ENCODE results near the gene ZNF630.
"Not testable (repeated sequence)": the region's sequence is repeated elsewhere in the genome, so short reads cannot be mapped to it uniquely, and the experiment has no call there.

The ZNF630 gene

DNA sequence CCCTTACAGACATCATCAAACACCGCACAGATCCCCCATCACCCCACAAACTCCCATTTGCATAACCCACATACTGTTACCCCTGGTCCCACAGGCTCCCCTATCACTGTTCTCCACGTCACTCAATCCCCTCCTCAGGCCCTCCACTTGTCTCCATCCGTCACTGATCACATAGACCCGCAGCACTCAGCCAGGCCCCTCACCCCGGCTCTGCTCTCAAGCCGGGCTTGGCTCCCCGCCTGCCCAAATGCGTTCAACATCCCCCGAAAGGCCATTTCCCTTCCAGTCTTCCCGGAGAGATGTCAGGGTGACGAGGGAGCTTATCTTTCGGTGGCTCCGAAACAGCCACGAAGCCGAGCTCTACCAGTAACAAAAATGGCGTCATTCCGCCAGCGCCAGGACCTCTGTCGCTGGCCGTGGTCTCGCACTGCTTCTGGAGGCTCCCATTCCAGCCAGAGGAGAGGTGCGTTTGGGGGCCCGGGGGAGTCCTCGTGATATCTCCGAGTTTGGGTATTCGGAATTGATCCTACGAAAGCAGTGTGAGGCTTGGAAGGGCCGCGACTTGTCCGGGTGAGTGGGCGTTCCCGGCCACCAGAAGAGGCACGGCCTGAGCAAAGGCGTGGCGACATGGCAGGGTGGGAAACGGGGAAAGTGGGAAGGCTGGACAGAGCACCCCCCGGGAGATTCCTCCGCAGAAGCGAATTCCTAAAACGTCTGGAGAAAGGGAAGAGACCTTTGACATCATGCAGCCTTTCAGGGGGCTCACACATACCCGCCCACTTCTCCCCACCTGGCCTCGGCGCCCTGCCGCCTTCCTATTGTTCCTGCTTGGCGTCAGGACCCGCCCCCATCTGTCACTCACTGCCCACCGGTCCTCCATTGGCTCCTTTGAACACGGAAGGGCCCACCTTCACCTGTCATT, at the start of gene ZNF630:
ZNF630 (minus strand) TSS at position 577 of the 922 bp plus-strand sequence. CDS start 4,754 bp downstream, outside the sequence.
- peak; percentile 46 for DNase-seq (ENCODE audit: low read depth)

DNA sequence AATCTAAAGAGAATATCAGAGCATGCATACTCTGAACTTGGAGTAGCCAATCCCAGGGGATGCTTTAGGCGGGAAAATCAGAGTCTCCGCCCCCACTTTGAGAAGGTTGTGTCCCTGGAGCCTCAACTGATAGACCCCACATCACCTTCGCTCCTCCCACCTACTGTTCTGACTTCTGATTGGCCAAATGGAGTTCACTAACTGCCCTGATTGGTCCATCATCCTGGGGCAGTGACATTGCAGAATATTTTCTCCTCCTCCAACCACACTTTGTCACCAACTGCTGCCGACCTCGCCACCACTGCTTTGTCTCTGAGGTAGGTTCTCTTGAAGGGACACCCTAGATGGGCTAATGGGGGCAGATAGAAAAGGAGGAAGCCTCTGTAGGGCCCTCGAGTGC, 36.3 kb upstream of the ZNF630 start:
- no peak for DNase-seq (ENCODE audit: low read depth)

DNA sequence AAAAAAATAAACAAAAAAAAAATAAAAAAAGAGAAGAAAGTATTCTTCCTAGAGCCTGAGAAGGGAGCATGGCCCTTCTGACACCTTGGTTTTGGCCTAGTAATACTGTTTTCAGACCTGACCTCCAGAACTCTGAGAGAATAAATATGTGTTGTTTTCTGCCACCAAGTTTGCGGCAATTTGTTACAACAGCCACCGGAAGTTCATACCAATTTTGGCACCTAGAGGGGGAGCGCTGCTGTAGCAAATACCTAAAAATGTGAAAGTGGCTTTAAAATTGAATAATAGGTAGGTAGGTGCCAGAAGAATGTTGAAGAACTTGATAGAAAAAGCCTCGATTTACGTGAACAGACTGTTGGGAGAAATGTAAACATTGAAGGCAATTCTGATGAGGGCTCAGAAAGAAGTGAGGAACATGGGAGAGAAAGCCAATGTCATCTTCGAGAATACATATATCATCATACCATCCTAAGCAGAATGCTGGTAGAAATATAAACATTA, 31.5 kb upstream of the ZNF630 start:
- no peak for DNase-seq (ENCODE audit: low read depth)

DNA sequence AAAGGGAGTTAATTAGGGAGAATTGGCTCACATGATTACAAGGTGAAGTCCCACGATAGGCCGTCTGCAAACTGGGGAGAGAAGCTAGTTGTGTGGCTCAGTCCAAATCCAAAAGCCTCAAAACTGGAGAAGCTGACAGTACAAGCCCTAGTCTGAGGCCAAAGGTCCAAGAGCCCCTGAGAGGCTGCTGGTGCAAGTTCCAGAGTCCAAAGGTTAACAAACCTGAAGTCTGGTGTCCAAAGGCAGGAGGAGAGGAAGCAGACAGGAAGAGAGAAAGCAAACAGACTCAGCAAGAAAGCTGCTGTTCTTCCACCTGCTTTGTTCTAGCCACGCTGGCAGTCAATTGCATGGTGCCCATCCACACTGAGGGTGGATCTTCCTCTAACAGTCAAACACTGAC, 30.0 kb upstream of the ZNF630 start:
- no peak for DNase-seq (ENCODE audit: low read depth)

DNA sequence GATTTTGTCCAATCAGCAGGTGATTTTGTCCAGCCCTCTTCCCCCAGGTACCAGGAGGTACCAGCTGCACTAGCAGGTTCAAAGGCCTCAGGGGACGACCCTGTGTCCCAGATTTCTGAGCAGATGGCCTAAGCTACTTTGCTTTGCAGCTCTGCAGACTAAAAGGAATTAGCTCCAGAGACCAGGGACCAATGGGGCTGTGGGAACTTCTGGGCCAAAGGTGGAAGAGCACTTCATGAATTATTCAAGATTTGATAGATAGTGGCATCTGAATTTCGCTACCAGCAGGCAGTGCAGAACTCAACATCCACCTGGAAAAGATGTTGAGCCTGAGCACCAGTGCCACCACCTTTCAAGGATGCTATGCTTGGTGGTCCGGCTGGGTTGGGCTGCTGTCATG, 21.1 kb upstream of the ZNF630 start:
- not testable (repeated sequence) for DNase-seq (ENCODE audit: low read depth)

DNA sequence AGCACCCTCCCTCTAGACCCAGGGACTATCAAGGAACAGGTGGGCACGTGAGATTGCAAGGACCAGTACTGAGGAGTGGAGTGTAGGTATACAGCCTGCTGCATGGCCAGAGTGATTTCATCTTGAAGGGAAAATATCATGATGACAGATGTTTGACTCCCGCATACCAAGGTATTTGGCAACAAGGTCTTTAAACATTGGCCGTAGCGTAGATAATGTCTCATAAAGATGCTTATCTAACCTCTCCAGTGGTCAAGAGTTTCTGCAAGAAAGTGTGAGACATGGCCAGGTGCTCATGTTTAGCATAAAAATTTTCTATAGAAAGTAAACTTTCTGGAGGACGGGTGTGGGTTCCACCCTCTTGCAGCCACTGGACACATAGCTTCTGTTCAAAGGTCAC, 18.7 kb upstream of the ZNF630 start:
- DNase-seq (ENCODE audit: low read depth): no peak

DNA sequence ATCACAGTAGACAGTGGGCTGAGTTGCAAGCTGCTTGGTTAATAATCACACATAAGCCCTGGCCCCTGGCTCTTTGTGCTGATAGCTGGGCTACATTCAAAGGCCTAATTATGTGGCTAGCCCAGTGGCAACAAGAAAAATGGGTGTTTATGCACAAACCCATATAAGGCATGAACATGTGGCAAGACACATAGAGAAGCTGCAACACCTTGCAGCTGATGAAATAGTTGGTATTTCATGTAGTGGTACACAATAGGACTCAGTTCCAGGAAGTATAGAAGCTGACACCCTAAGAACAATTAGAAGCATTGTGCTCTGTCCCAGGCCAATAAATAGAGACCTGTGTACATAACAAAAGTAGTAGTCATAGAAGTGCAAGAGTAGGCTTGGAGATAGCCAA, 14.6 kb upstream of the ZNF630 start:
- DNase-seq (ENCODE audit: low read depth): no peak

DNA sequence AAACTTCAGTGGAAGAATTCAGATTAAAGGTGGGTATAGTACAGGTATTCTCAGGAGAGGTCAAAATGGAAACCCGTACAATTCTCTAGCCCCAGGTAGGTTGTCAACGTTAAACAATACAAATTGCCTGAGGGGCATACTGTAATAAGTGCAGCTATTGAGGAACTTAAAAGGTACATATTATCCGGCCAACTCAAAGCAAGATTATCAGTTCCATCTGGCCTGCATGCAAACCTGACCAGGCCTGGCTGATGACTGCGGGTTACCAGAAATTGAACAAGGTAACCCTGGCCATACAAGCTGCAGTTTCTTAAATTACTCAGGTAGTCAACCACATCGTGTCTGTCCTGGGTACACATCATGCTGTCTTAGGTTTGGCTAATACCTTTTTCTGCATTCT, 12.3 kb upstream of the ZNF630 start:
- no peak for DNase-seq (ENCODE audit: low read depth)

DNA sequence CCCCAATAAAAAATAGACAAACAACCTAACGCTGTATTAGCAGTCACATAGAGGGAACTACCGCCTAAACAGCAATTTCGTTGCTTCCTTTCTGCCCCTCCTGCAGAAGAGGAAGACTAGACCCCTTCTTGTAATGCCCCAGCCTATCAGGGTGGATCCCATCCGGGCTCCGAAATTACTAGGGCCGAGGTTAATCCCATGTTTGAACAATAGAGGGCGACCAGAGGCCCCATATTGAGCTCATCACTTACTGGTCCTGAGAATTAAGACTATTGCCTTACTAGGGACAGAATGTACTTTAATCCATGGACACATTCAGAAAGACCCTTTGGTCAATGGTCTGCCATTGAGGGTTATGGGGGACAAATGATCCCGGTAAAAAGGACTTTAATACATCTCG, 11.8 kb upstream of the ZNF630 start:
- DNase-seq (ENCODE audit: low read depth): peak; percentile 29

DNA sequence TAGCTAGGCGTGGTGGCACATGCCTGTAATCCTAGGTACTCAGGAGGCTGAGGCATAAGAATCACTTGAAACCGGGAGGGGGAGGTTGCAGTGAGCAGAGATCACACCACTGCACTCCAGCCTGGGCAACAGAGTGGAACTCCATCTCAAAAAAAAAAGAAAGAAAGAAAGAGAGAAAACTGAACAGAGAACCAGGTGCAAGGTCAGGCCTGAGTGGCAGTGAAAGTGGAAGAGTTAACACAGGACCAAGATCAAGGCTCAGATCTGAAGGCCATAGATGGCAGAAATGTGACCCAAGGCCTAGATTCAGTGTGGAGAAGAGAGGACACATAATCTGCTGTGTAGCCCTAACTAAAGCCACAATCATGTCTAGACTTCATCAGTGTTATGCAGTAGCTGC, 4.9 kb upstream of the ZNF630 start:
- DNase-seq (ENCODE audit: low read depth): no peak

DNA sequence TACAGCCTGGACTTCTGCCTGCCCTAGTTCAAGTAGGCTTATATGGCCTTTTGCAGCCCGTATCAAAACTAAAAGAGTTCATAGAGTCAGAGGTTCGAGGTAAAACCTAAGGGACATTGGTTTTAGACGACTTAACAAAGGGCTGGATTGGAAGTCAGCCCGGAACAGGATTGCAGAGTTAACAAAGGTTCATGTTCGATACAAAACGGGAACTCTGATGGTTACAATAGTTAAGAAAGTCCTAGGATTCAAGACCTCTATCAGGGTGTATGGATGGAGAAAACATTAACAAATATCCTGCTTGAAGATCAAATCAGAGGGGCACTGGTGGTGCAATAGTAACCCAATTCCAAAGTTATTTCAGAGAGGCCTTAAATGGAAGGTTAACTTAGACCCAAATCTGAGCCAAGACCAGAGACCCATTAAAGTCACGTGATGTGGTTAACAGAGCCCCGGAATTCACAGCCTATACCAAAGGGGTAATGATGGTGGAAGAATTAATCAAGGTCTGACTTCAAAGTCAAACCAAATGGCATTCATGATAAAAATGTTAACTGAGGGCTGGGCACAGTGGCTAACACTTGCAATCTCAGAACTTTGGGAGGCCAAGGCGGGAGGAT, 656 bp upstream of the ZNF630 start:
- no peak for DNase-seq (ENCODE audit: low read depth)

DNA sequence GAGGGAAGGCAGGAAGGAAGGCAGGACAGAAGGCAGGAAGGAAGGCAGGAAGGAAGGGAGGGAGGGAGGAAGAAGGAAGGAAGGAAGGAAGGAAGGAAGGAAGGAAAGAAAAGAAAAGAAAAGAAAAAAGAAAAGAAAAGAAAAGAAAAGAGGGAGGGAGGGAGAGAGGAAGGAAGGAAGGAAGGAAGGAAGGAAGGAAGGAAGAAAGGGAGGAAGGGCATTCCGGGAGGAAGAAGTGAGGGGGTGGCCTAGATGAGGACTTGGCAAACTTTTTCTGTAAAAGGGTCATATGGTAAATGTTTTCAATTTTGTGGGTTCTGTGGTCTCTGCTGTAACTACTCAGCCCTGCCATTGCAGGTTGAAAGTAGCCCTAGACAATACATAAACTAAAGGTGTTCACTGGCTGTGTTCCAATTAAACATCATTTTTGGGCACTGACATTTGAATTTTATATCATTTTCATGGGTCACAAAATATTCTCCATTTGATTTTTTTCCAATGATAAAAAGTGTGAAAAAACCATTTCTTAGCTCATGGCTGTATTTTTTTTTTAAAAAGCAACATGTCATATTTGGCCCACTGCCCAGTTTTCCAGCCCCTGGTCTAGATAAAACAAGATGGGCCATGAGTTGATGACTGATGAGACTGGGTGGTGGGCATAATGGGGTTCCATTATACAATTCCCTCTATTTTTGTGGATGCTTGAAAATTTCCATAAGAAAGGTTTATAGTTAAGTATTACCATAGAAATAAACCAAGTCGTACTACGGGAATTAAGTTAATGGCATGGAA, 3.1 kb downstream of the ZNF630 start:
- DNase-seq (ENCODE audit: low read depth): no peak

DNA sequence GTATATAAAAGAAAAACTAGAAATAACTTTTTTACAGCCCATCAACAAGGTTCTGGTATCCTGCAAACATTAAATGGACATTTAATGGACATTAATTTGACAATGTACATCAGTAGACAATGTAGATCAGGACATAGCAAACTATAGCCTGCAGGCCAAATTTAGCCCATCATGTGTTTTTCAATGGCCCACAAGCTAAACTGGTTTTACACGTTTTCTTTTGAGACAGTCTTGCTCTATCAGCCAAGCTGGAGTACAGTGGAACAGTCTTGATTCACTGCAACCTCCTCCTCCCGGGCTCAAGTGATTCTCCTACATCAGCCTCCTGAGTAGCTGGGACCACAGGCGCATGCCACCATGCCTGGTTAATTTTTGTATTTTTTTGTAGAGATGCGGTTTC, 7.2 kb downstream of the ZNF630 start:
- DNase-seq (ENCODE audit: low read depth): no peak

DNA sequence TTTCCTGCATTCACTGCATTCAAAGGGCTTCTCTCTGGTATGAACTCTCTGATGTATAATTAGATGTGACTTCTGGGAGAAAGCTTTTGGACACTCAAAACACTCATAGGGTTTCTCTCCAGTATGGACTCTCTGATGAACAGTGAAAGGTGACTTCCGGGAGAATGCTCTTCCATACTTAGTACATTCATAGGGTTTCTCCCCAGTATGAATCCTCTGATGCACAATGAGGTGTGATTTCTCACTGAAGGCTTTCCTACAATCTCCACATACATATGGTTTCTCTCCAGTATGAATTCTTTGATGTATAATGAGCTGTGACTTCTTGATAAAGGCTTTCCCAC, 12.2 kb downstream of the ZNF630 start:
- DNase-seq (ENCODE audit: low read depth): no peak

DNA sequence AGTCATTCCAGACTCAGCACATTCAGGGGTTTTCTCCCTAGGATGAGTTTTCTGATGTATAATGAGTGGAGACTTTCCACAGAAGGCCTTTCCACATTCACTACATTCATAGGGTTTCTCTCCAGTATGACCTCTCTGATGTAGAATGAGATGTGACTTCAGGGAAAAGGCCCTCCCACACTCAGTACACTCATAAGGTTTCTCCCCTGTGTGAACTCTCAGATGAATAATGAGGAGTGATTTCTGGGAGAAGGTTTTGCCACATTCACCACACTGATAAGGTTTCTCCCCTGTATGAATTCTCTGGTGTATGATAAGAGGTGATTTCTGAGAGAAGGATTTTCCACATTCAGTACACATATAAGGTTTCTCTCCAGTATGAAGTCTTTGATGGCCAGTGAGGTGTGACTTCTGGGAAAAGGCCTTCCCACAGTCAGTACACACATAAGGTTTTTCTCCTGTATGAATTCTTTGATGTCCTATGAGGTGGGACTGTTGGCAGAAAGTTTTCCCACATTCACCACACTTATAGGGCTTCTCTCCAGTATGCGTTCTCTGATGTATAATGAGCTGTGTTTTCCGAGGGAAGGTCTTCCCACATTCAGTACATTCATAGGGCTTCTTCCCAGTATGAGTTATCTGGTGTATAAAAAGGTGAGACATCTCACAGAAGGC, 12.7 kb downstream of the ZNF630 start:
- no peak for DNase-seq (ENCODE audit: low read depth)

DNA sequence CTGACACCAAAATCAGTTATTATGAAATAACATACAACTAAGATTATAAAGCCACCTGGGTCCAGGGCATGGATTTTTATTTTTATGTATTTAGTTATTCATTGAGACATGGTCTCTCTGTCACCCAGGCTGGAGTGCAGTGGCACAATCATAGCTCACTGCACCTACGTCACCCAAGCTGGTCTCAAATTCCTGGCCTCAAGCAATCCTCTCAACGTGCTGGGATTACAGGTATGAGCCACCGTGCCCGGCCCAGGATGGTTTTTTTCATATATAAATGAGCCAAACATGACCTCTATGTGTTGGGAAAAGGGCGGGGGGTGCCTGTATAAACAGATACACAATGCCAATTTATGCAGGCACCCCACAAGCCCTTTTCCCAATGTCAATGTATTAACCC, 24.6 kb downstream of the ZNF630 start:
- no peak for DNase-seq (ENCODE audit: low read depth)

DNA sequence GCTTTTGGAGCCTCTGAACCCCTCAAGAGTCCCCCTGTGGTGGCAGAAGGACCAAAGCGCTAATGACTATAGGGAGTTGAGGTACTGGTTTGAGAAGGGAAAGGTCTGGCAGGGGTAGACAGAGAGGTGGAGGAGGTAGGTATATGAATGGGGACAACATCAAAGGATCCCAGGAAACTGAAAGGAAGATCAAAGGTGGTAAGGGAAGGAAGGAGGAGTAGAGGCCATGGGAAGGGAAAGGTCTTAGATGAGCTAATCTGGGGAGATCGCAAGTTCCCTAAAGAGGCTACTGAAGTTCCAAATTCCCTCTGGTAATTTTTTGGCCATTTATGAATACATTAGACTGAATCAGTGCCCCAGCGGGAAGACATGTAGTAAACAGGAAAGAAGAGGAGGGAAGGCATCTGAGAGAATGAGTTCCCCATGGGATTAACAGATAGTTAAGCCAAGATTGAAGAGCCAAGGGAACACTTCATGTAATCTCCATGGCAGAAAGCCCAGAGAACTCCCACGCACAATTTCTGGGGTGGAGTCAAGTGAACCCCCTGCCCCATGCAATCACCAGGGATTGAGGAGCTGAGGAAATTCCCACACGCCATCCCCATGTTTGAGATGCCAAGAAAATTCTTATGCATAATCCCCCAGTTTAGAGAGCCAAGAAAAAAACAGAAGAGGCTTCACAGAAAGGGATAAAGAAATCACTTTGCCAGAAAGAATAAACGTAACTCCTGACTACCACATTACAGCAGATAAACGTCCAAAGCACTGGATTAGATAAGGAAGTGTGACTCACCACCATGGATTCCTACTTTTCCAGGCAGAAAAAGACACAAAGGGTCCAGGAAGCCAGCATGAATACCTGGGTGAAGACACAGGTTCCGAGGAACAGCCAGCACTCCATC, 25.8 kb downstream of the ZNF630 start:
- DNase-seq (ENCODE audit: low read depth): no peak

DNA sequence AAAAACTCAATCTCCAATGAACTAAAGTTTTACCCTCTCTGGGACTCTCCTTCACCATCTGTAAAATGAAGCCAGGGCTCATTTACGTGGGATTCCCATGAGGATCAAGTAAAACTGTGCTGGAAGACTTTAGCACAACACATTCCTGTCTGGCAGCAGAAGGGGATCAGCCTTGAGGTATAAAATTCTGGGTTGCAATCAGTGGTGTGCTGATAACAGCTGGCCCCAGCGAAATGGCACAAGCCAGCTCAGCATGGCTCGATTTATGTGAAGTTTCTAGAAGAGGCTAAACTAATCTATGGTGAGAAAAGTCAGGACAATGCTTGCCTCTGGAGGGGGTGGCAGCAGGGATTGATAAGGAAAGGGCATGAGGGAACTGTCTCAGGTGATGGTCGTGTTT, 28.4 kb downstream of the ZNF630 start:
- no peak for DNase-seq (ENCODE audit: low read depth)

DNA sequence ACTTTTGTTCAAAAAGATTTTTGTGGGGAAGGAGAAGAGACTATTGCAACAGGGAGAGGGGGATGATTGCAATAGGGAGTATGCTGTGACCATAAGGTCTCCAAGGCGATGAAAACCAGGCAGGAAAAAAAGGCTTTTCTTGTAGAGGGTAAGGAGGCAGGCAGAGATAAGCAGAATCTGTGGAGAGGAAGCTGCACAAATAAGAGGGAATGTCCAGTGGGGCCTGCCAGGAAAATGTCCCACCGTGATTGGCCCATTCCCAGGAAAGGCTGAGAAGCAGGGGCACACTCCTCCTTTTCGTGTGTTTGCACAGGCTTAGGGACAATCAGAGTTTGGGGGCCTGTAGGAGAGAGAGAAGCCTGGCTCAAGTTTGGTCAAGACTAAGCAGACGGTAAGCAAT, 35.5 kb downstream of the ZNF630 start:
- DNase-seq (ENCODE audit: low read depth): no peak

DNA sequence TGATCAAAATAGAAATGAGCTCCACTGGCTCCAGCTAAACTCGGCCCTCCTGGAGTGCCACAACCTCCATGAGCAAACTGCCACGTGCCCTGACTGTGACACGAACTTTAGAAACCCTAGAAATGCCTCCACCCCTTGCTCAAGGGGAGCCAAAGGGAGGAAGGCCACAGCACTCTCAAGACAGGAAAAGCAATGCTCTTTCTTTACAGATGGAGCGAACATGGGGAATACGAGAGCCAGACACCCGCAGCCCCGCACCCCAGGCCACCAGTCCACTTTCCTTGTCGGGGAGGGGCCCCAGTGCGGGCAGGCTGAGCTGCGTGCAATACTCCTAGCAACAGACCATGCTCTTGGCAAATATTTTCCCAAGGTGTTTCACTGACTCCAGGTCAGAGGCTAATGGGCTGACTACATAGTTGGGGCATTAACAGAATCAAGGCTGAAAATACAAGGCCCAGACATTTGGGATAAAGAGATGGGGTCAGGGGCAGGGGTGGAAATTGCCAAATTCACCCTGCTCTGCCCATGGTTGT, 40.7 kb downstream of the ZNF630 start:
- DNase-seq (ENCODE audit: low read depth): not testable (repeated sequence)

DNA sequence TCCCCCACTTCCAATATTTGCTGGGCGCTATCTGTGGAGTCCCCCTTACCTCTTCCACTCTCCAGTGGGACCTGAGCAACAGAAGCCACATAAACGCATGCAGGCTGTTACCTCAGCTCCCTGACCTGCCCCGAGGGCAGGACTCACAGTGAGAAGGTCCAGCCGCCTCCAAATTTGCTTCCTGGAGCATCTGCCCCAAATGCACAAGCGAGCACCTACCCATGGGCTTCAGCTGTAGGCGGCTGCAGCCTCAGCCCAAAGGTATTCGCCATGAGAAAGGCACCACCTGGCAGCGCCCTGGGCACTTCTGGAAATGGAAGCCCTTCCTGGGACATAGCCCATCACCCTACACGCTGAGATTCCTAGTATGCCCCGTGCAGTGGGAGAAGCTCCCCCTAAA, 41.2 kb downstream of the ZNF630 start:
- no peak for DNase-seq (ENCODE audit: low read depth)

Data from activated T-cell treated with anti-CD3 and anti-CD28 coated beads for 24 hours (primary cell).